ENCODE measurements around the gene WIZ.
"Not testable (repeated sequence)": the region's sequence is repeated elsewhere in the genome, so short reads cannot be mapped to it uniquely, and the experiment has no call there.

The WIZ gene

DNA sequence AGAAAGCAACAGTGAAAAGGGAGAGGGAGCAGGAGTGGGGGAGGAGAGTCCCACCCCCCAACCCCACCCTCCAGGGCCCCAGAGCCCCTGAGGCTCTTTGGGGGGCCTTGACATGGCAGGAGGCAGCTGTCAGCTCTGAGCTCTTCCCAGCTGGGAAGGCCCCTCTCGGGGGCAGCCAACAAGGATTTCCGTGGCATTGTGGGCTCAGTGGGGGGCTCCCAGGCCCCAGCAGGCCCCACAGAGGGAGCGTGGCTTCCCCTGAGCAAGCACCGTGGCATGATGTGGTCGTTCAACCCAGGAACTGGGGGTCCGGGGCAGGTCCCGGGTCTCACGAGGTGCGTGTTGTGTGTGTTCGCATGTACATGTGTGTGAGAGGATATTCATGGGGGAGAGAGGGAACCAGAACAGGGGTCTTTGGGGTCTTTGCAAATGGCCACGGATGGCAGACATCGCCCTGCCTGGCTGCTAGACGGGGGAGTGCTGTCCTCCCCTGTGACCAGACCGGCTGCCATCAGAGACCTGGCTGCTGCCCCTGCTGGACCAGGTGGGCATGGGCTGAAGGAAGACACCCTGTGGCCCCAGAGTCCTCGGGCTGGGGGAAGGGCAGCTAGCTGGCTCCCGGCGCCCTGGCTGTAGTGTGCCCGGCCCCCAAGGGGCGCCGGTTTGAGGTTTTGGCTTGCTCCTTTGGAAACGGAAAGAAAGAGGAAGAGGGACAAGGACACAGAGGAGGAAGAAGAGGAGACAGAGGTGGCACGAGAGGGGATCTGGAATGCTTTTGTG lies 27.3 kb downstream of the WIZ start:
- H3K9ac ChIP-seq (ENCODE audit: low read depth in 1 of 2, low read length in 2 of 2): no peak overlapping the region
- H3K4me3 ChIP-seq (ENCODE audit: low read length in 2 of 2): no peak overlapping the region
- H3K27me3 ChIP-seq (ENCODE audit: control insufficient read depth in 2 of 2, insufficient read depth in 2 of 2, low read length in 2 of 2): no peaks in the 10 kb centered on the region
- no peak overlapping the region for H3K27ac ChIP-seq (ENCODE audit: low read depth in 2 of 2, low read length in 2 of 2)
- H3K36me3 ChIP-seq (ENCODE audit: control insufficient read depth in 2 of 2, insufficient read depth in 2 of 2, low read length in 2 of 2): peaks cover 32 to 38% of the 10 kb centered on the region in 2 donors
- no peaks in the 10 kb centered on the region for H3K9me3 ChIP-seq (ENCODE audit: control insufficient read depth in 2 of 2, low read length in 2 of 2)
- peaks cover 7 to 12% of the 10 kb centered on the region in 2 donors for H3K4me1 ChIP-seq (ENCODE audit: control insufficient read depth in 2 of 2, insufficient read depth in 2 of 2, low read length in 2 of 2)

DNA sequence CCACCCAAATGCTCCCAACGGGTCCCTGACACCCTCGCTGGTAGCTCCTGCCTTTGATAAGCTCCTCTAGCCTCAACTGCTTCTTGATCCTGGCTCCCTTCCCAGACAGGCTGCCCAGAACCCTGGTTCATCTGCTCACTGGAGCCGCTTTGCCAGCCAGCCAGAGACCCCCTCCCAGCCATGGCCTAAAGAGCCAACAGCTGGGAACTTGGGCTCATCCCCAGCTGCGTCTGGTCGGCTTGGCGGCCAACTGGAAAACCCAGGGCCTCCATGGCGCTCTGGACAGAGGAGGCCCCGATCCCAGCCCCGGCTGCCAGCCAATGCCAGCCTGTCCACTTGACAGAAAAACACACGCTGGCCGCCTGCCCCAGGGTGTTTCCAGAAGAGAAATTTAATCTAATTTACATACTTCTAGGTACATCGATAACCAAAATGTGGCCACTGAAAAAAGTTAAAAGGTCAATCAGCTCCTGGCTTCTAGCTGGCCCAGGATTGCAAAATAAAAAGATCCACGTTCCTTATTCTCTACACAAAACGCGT lies 28.0 kb downstream of the WIZ start:
- H3K27ac ChIP-seq (ENCODE audit: low read depth in 2 of 2, low read length in 2 of 2): no peak overlapping the region
- no peaks in the 10 kb centered on the region for H3K27me3 ChIP-seq (ENCODE audit: control insufficient read depth in 2 of 2, insufficient read depth in 2 of 2, low read length in 2 of 2)
- no peak overlapping the region for H3K9ac ChIP-seq (ENCODE audit: low read depth in 1 of 2, low read length in 2 of 2)
- H3K4me3 ChIP-seq (ENCODE audit: low read length in 2 of 2): no peak overlapping the region
- peaks cover 13 to 16% of the 10 kb centered on the region in 2 donors for H3K4me1 ChIP-seq (ENCODE audit: control insufficient read depth in 2 of 2, insufficient read depth in 2 of 2, low read length in 2 of 2)
- H3K9me3 ChIP-seq (ENCODE audit: control insufficient read depth in 2 of 2, low read length in 2 of 2): no peaks in the 10 kb centered on the region
- H3K36me3 ChIP-seq (ENCODE audit: control insufficient read depth in 2 of 2, insufficient read depth in 2 of 2, low read length in 2 of 2): peaks cover 26 to 34% of the 10 kb centered on the region in 2 donors

DNA sequence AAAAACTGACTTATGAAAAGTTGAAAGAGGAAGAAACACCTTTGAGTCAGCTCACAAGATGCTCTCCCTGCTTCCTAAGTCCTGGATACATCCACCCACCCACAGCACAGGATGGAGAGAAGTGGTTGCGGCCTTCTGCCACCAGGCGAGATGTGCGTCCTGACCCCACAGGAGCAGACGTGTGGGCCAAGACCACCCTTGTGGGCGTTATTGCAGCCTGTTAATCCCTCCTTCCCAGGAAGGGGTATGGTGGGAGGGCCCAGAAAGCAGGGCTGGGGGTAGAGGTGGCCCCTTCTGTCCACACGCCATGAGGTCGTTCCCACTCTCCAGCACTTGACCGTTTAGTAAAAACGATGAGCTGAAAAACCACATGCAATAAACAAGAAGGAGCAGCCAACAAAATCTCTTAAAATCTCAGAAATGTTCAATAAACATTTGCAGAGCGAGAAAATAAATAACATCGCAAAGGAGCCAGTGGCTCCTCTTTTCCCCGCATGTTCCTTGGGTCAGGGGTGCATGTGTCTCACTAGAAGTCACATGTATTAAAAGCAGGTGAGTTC lies 28.5 kb downstream of the WIZ start:
- Histone ChIP-seq H3K9me3 (ENCODE audit: control insufficient read depth in 2 of 2, low read length in 2 of 2) (no peaks in the 10 kb centered on the region), H3K4me3 (ENCODE audit: low read length in 2 of 2) (no peak overlapping the region), H3K27ac (ENCODE audit: low read depth in 2 of 2, low read length in 2 of 2) (no peak overlapping the region), H3K9ac (ENCODE audit: low read depth in 1 of 2, low read length in 2 of 2) (no peak overlapping the region), H3K4me1 (ENCODE audit: control insufficient read depth in 2 of 2, insufficient read depth in 2 of 2, low read length in 2 of 2) (peaks cover 13 to 16% of the 10 kb centered on the region in 2 donors), H3K27me3 (ENCODE audit: control insufficient read depth in 2 of 2, insufficient read depth in 2 of 2, low read length in 2 of 2) (no peaks in the 10 kb centered on the region), H3K36me3 (ENCODE audit: control insufficient read depth in 2 of 2, insufficient read depth in 2 of 2, low read length in 2 of 2) (peaks cover 21 to 29% of the 10 kb centered on the region in 2 donors)

DNA sequence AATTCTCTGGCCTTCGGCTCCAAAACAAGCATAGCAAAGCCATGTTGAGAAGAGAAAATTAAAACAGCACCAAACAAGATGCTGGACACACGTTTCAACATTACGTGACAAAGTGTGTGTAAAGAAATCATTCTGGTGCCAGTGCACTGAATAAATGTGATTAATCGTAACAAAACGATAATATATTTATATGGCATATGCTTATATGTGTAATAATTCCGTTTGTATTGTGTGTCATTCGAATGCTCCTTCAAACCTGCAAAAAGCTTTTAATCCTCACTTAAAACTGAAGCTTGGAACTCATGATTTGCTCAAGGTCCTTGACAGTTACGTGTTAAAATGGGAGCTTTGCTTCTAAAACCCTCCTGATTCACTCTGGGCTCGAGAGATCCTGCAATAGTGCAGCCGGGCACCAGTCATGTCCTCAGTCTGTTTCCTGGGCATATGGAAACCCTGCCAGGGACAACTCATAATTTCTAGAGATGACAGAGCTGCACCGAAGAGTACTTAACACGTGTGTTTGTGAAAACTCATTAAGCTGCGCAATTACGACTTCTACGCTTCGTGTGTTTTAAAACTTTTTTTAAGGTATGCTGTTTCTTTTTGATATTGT lies 30.2 kb downstream of the WIZ start:
- Histone ChIP-seq H3K27me3 (ENCODE audit: control insufficient read depth in 2 of 2, insufficient read depth in 2 of 2, low read length in 2 of 2) (no peaks in the 10 kb centered on the region), H3K36me3 (ENCODE audit: control insufficient read depth in 2 of 2, insufficient read depth in 2 of 2, low read length in 2 of 2) (peaks cover 20 to 22% of the 10 kb centered on the region in 2 donors), H3K9ac (ENCODE audit: low read depth in 1 of 2, low read length in 2 of 2) (peak overlapping the region; percentile 29 to 64), H3K4me3 (ENCODE audit: low read length in 2 of 2) (peak overlapping the region; percentile 78 to 98), H3K9me3 (ENCODE audit: control insufficient read depth in 2 of 2, low read length in 2 of 2) (no peaks in the 10 kb centered on the region), H3K27ac (ENCODE audit: low read depth in 2 of 2, low read length in 2 of 2) (no peak overlapping the region), H3K4me1 (ENCODE audit: control insufficient read depth in 2 of 2, insufficient read depth in 2 of 2, low read length in 2 of 2) (peaks cover 13 to 16% of the 10 kb centered on the region in 2 donors)

DNA sequence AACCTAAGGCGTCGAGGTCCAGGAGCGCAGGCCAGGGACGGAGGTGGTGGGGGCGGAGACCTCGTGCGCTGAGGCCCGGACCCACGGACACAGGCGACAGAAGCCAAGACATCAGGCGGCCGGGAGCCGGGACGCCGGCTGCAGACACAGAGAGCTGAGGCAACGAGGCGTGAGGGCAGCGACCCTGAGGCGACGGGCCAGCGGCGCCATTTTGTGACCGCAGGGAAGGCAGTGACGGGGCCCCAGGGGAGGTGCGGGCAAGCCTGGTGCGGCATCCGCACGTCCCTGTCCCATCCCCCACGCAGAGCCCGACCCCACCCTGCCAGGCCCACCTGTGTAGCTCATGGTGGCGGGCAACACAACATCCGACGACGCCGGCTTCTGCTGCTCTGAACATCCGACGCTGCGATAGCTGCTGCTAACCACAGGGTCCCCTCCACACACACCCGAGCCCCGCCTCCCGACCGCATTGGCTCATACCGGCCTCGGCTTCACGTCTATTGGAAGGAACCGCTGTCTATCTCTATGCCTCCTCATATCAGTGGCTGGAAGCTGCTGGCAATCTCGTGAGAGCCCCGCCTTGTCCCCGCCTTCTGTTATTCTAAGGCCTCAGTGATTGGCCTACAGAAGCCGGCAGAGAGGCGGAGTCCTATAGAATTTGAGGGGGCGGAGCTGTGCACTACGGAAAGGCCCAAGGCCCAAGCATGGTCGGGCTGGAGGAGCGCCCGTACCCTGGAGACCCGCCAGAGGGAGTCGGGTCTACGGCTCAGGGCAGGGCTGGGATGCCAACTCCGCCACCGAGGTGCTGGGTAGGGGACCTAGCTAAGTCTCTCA lies 31.0 kb downstream of the WIZ start, which contains the start of gene AKAP8L:
AKAP8L (minus strand) TSS at position 410 of the 834 bp plus-strand sequence; CDS start at position 345, 65 bp downstream.
- H3K9ac ChIP-seq (ENCODE audit: low read depth in 1 of 2, low read length in 2 of 2): peak within 1 kb of the TSS; percentile 71 to 94
- peak within 1 kb of the TSS; percentile 79 to 98 for H3K4me3 ChIP-seq (ENCODE audit: low read length in 2 of 2)
- H3K4me1 ChIP-seq (ENCODE audit: control insufficient read depth in 2 of 2, insufficient read depth in 2 of 2, low read length in 2 of 2): peaks cover 13 to 16% of the 10 kb centered on the region in 2 donors
- no peaks in the 10 kb centered on the region for H3K9me3 ChIP-seq (ENCODE audit: control insufficient read depth in 2 of 2, low read length in 2 of 2)
- H3K27ac ChIP-seq (ENCODE audit: low read depth in 2 of 2, low read length in 2 of 2): peak within 1 kb of the TSS; percentile 78 to 84
- H3K27me3 ChIP-seq (ENCODE audit: control insufficient read depth in 2 of 2, insufficient read depth in 2 of 2, low read length in 2 of 2): no peaks in the 10 kb centered on the region
- H3K36me3 ChIP-seq (ENCODE audit: control insufficient read depth in 2 of 2, insufficient read depth in 2 of 2, low read length in 2 of 2): peaks cover 13 to 16% of the 10 kb centered on the region in 2 donors

DNA sequence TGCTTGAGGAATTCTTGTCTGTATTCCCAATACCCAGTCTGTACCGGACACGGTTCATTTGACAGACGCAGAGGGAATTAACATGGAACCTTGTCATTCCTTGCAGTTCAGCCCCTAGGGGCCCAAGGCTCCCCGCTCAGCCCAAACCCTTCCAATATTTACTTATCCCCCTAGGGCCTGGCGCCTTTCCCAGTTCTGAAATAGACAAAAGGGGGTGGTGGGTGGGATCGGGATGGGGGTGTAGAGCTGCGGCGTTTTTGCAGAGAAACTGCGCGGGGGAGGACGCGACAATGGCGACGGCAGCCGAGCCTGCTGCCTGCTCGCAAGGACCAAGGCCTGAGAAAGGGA lies 31.6 kb downstream of the WIZ start:
- H3K9ac ChIP-seq (ENCODE audit: low read depth in 1 of 2, low read length in 2 of 2): peak overlapping the region; percentile 71 to 94
- H3K4me1 ChIP-seq (ENCODE audit: control insufficient read depth in 2 of 2, insufficient read depth in 2 of 2, low read length in 2 of 2): peaks cover 13 to 16% of the 10 kb centered on the region in 2 donors

DNA sequence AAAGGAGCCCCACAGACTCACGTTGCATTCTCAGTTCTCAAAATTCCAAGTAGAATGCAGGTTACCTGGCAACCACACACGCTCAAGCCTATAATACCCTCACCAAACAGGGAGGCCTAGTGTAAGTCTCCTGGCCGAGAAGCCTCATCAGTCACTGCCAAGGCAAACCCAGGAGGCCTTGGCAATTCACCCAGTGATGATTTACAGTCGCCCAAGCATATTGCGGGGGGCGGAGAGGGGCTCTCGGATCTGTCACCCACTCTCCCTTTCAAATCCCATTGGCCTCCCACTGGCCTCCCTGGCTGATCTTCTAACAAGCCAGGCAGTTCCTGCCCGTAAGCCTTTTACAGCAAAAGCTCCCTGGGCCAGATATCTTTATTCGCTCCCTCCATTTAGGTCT lies 32.1 kb downstream of the WIZ start:
- Histone ChIP-seq H3K4me3 (ENCODE audit: low read length in 2 of 2) (peak overlapping the region; percentile 79 to 98), H3K9me3 (ENCODE audit: control insufficient read depth in 2 of 2, low read length in 2 of 2) (no peaks in the 10 kb centered on the region), H3K27ac (ENCODE audit: low read depth in 2 of 2, low read length in 2 of 2) (peak overlapping the region in 1 of 2 donors; percentile 22), H3K36me3 (ENCODE audit: control insufficient read depth in 2 of 2, insufficient read depth in 2 of 2, low read length in 2 of 2) (peaks cover 4 to 7% of the 10 kb centered on the region in 2 donors), H3K9ac (ENCODE audit: low read depth in 1 of 2, low read length in 2 of 2) (peak overlapping the region; percentile 71 to 94), H3K4me1 (ENCODE audit: control insufficient read depth in 2 of 2, insufficient read depth in 2 of 2, low read length in 2 of 2) (peaks cover 13 to 16% of the 10 kb centered on the region in 2 donors), H3K27me3 (ENCODE audit: control insufficient read depth in 2 of 2, insufficient read depth in 2 of 2, low read length in 2 of 2) (no peaks in the 10 kb centered on the region)

More for the DNA sequence above, 31.6 kb downstream of the WIZ start:
- no peaks in the 10 kb centered on the region for H3K9me3 ChIP-seq (ENCODE audit: control insufficient read depth in 2 of 2, low read length in 2 of 2)
- H3K27me3 ChIP-seq (ENCODE audit: control insufficient read depth in 2 of 2, insufficient read depth in 2 of 2, low read length in 2 of 2): no peaks in the 10 kb centered on the region
- H3K27ac ChIP-seq (ENCODE audit: low read depth in 2 of 2, low read length in 2 of 2): peak overlapping the region; percentile 78 to 84
- peaks cover 8 to 10% of the 10 kb centered on the region in 2 donors for H3K36me3 ChIP-seq (ENCODE audit: control insufficient read depth in 2 of 2, insufficient read depth in 2 of 2, low read length in 2 of 2)
- H3K4me3 ChIP-seq (ENCODE audit: low read length in 2 of 2): peak overlapping the region; percentile 79 to 98

DNA sequence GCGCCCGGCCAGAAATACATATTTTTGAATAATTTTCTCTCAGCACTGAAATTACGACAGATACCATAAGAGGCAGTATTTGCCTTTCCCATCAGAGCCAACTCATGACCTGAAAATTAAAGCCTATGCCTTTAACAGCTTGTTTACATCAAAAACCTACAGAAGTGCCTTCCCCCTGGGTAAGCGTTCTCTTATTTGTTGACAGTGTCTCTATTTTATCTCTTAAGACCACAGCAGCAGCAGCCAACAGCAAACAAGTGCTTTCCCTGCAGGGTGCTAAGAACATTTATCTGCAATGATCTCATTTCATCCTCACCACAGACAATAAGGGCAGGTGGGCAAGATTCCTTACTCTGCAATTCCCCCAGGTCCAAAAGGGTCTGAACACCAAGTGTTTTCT lies 36.9 kb downstream of the WIZ start:
- Histone ChIP-seq H3K9me3 (ENCODE audit: control insufficient read depth in 2 of 2, low read length in 2 of 2) (no peaks in the 10 kb centered on the region), H3K27me3 (ENCODE audit: control insufficient read depth in 2 of 2, insufficient read depth in 2 of 2, low read length in 2 of 2) (no peaks in the 10 kb centered on the region), H3K27ac (ENCODE audit: low read depth in 2 of 2, low read length in 2 of 2) (no peak overlapping the region), H3K36me3 (ENCODE audit: control insufficient read depth in 2 of 2, insufficient read depth in 2 of 2, low read length in 2 of 2) (peaks cover 7 to 12% of the 10 kb centered on the region in 2 donors), H3K9ac (ENCODE audit: low read depth in 1 of 2, low read length in 2 of 2) (no peak overlapping the region), H3K4me1 (ENCODE audit: control insufficient read depth in 2 of 2, insufficient read depth in 2 of 2, low read length in 2 of 2) (peaks cover 7 to 10% of the 10 kb centered on the region in 2 donors), H3K4me3 (ENCODE audit: low read length in 2 of 2) (no peak overlapping the region)

DNA sequence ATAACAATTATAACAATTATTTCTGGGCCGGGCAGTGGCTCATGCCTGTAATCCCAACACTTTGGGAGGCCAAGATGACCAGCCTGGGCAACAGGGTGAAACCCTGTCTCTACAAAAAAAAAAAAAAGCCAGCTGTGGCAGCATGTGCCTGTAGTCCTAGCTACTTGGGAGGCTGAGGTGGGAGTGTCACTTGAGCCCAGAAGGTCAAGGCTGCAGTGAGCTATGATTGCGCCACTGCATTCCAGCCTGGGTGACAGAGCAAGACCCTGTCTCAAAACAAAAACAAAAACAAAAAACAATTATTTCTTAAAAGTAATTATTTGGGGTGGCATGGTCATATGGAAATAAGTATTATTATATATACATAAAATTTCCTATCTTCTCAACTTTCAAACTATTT lies 38.4 kb downstream of the WIZ start:
- H3K27ac ChIP-seq (ENCODE audit: low read depth in 2 of 2, low read length in 2 of 2); H3K9me3 ChIP-seq (ENCODE audit: control insufficient read depth in 2 of 2, low read length in 2 of 2); H3K4me3 ChIP-seq (ENCODE audit: low read length in 2 of 2); H3K4me1 ChIP-seq (ENCODE audit: control insufficient read depth in 2 of 2, insufficient read depth in 2 of 2, low read length in 2 of 2); H3K9ac ChIP-seq (ENCODE audit: low read depth in 1 of 2, low read length in 2 of 2); H3K27me3 ChIP-seq (ENCODE audit: control insufficient read depth in 2 of 2, insufficient read depth in 2 of 2, low read length in 2 of 2): not testable (repeated sequence)
- peaks cover 7 to 12% of the 10 kb centered on the region in 2 donors for H3K36me3 ChIP-seq (ENCODE audit: control insufficient read depth in 2 of 2, insufficient read depth in 2 of 2, low read length in 2 of 2)
